GM12864 (cell line): ENCODE measurements around the gene EEF1A2.

Source experiments
- DNase-seq: peaks from one replicate; pipeline ENCODE4 v3.0.0-alpha.2; 2011; ENCODE audit warnings: low read depth
- H3K4me3 ChIP-seq: 2 replicates; pipeline ENCODE4 v1.5.1; 2011; ENCODE audit warnings: mild to moderate bottlenecking, low read depth, low read length, control low read depth
- CTCF ChIP-seq: IDR thresholded peaks from 2 replicates; pipeline ENCODE4 v1.5.1; 2011; ENCODE audit warnings: low read depth, mild to moderate bottlenecking, moderate library complexity, low read length, control low read depth, inconsistent platforms; ENCODE audit errors: missing control alignments

The EEF1A2 gene

GRCh38 chr20:63513207-63513606 is 14.3 kb upstream of the EEF1A2 start:
- DNase-seq, result no peak
- no peak overlapping the region for H3K4me3 ChIP-seq
- TF ChIP-seq CTCF, result no peak

GRCh38 chr20:63509088-63509564 is 10.2 kb upstream of the EEF1A2 start:
- no peak overlapping the region for H3K4me3 ChIP-seq
- no peak for DNase-seq
- no peak for TF ChIP-seq CTCF

GRCh38 chr20:63508072-63508768 is 9.3 kb upstream of the EEF1A2 start:
- no peak for TF ChIP-seq CTCF

GRCh38 chr20:63507083-63507743 is 8.3 kb upstream of the EEF1A2 start:
- no peak for TF ChIP-seq CTCF
- no peak for DNase-seq
- no peak overlapping the region for H3K4me3 ChIP-seq

More at GRCh38 chr20:63508072-63508768, 9.3 kb upstream of the EEF1A2 start:
- no peak overlapping the region for H3K4me3 ChIP-seq
- DNase-seq, result no peak

GRCh38 chr20:63505723-63506122 is 6.8 kb upstream of the EEF1A2 start:
- no peak overlapping the region for H3K4me3 ChIP-seq
- no peak for DNase-seq
- TF ChIP-seq CTCF, result no peak

GRCh38 chr20:63505281-63505680 is 6.4 kb upstream of the EEF1A2 start:
- H3K4me3 ChIP-seq, result no peak overlapping the region
- TF ChIP-seq CTCF, result no peak
- no peak for DNase-seq
